ENCODE results near the gene LBX1.

LBX1 gene

DNA sequence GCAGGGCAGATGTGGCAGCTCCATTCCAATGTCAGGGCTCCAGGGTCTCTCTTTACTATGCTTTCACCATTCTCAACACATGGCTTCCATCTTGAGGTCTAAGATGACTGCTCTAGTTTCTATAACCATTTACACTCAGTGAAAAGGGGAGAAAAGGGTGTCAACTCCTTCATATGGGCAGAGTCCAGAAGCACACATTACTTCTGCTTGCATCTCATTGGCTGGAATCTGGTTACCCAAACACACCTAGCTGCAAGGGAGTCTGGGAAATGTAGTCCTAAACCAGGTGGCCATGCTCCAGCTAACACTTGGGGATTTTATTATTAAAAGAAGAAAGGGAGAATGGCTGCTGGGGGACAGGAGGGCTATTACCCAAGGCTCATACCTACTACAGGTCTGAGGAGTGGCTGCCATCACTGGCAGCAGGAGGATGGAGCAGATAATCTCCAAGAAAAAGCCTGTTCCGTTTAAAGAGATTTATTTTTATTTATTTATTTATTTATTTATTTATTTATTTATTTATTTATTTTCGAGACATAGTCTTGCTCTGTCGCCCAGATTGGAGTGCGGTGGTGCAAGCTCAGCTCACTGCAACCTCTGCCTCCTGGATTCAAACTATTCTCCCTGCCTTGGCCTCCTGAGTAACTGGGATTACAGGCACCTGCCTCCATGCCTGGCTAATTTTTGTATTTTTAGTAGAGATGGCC lies 29.1 kb upstream of the LBX1 start:
- TF ChIP-seq GATA3 (IDR thresholded peaks at IDR 0.05; ENCODE audit: low read depth, low read length) (no peak), GATA2 (IDR thresholded peaks at IDR 0.05; ENCODE audit: low read depth, low read length) (no peak)

DNA sequence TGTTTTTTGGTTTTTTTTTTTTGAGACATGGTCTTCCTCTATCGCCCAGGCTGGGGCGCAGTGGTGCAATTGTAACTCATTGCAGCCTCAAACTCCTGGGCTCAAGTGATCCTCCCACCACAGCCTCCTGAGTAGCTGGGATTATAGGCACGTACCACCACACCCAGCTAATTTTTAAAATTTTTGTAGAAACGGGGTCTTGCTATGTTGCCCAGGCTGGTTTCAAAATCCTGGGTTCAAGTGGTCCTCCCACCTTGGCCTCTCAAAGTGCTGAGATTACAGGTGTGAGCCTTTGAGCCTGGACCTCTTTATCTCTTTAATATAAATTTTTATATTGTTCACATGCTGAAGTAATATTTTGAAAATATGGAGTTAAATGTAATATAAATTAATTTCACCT lies 28.2 kb upstream of the LBX1 start:
- TF ChIP-seq GATA2 (IDR thresholded peaks at IDR 0.05; ENCODE audit: low read depth, low read length) (no peak), GATA3 (IDR thresholded peaks at IDR 0.05; ENCODE audit: low read depth, low read length) (no peak)

DNA sequence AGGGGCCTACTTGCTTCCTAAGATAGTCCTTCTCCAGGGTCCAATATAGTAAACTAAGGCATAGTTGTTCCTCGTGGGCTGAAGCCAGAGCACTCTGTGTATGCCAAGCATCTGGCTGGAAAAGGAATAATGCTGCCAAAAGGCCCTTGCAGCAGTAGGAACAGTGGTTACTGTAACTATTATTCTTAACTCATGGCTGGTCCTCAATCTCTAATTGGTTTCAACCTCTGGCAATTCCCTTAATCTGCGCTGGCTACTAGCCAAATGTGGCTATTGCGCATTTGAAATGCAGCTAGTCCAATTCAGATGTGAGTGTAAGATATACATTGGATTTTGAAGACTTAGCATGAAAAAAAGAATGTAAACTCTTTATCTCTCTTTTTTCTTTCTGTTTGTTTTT lies 27.8 kb upstream of the LBX1 start:
- TF ChIP-seq GATA3 (IDR thresholded peaks at IDR 0.05; ENCODE audit: low read depth, low read length) (no peak), GATA2 (IDR thresholded peaks at IDR 0.05; ENCODE audit: low read depth, low read length) (no peak)

DNA sequence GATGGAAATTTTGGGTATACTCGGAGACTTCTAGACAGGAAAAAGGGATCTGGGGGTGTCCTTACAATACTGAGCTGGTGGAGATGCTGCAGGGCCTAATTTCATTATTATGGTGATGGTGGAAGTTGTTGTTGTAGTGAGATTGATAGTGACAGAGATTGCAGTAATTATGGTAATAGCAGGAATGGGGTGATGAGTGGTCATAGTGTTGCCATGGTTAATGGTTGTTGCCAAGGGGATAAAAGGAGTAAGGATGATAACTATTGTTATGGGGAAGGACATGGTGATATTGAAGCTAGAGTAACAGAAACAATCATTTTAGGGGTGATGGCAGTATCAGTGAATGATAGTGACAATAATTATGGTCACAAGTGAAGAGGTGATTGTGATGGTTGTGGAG lies 27.1 kb upstream of the LBX1 start:
- TF ChIP-seq GATA2 (IDR thresholded peaks at IDR 0.05; ENCODE audit: low read depth, low read length) (no peak), GATA3 (IDR thresholded peaks at IDR 0.05; ENCODE audit: low read depth, low read length) (no peak)

DNA sequence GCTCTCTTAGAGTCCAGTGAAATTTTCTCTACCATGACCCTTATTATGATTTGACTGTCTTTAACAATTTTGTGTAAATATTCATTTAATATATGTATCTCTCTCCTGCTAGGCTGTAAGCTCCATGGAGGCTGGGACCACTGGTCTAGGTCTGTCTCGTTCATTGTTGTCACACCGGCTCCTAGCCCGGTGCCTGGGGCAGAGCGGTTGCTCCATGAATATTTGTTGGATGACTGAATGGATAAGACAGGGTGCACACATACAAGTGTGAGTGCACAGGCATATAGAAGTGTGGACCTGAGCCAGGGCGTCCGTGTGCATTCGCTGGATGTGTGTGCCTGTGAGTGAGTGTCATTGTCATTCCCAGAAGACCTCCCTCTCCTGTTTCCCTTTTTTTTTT lies 20.9 kb upstream of the LBX1 start:
- TF ChIP-seq GATA3 (IDR thresholded peaks at IDR 0.05; ENCODE audit: low read depth, low read length) (no peak), GATA2 (IDR thresholded peaks at IDR 0.05; ENCODE audit: low read depth, low read length) (no peak)

DNA sequence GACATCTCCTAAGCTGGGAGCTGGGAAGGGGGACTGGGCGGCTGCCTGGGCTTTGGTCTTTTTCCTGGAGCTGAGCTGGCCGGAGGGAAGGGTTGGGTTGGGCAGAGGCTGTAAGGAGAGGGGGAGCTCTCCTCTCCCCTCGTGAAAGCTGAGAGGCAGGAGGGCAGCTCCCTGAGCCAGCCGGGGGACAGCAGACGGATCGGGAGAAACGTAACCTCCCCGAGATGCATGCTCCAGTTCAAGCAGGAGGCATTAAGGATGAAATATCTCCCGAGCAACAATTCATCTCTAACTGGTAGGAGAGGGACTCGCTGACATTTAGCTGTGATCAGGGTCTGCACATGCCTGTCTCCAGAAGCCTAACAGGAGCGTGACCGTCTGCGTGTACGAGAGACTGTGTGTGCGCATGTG lies 19.9 kb upstream of the LBX1 start:
- TF ChIP-seq GATA3 (IDR thresholded peaks at IDR 0.05; ENCODE audit: low read depth, low read length) = no peak
- TF ChIP-seq GATA2 (IDR thresholded peaks at IDR 0.05; ENCODE audit: low read depth, low read length) = no peak

DNA sequence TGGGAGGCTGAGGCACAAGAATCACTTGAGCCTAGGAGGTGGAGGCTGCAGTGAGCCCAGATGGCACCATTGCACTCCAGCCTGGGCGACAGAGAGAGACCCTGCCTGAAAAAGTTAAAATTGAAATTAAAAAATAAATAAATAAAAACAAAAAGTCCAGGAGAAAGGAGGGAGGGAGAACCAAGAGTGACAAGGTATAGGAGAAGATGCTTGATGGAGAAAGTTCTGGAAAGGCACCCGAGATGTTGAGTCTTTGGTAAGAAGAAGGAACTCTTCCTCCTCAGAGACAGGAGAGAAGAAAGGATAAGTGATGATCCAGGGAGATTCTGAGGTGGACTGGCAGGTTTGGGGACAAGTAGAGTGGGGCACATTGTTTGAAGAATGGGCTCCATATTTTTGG lies 17.4 kb upstream of the LBX1 start:
- TF ChIP-seq GATA3 (IDR thresholded peaks at IDR 0.05; ENCODE audit: low read depth, low read length) (no peak), GATA2 (IDR thresholded peaks at IDR 0.05; ENCODE audit: low read depth, low read length) (no peak)

DNA sequence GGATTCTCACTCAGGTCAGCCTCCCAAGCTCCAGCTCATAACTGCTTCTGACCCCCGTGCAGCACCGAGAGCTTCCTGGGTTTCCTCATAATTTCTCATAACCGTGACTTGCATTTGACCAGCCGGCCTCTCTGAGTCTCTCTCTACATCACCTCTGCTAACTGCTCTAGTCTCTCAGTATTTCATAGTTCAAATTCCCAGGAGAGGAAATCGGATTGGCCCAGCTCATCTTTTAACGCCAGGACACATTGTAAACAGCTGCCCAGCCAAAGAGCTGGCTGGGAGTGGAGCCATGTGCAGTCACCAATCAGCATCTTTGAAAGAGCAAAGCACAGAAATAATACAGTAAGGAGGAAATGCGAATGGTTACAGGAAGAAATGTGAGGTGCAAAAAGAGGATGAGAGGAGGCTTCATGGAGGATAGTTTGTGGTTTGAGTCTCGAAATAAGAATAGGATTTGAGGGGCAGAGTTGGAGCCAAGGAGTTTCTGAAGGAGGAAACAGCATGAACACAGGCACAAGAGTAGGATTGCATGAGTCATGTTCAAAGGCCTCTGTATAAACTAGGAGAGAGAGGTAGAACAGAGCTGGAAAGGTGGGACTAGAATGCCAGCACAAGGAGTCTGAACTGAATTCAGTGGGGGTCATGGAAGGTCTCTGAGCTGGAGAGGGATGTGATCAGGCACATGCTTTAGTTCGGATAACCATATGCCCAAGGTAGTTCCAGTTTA lies 15.2 kb upstream of the LBX1 start:
- no peak for TF ChIP-seq GATA2 (IDR thresholded peaks at IDR 0.05; ENCODE audit: low read depth, low read length)
- TF ChIP-seq GATA3 (IDR thresholded peaks at IDR 0.05; ENCODE audit: low read depth, low read length) = no peak

DNA sequence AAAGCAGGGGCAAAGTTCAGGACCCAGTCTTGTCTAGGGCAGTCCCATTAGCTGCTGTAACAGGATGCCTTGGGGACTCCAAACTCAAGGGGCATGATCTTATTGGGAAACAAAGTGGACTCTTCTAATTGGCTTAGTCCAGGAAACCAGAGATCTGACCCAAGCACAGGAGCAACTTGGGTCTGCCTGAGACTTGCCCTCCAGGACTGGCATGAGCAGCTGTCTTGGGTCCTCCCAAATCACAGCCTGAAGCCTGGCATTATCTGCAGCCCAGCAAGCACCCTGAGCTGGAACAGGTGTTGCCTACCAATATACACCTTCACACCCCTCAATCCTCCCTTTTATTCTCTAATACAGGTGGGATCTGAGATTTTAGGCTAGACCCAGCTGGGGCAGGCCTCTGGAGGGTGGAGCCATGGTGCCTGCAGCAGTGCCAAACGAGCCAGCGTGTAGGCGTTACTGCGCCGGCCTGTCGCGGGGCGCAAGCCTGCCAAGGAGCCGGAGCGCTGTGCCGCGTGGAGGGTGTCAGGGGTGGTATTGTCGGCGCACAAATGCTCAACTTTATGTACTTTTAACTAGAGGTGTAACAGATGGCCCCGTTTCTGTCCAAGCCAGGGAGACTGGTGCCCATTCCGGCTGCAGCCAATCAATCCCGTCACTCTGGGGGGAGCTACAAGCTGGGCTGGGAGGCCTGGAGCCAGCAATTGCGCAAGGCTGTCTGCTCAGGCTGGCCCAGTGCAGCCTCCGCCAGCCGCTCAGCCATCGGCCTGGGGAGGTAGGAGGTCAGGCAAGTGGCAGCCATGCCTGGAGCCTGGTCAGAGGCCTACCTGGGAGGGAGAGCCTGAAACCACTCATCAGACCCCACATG lies 12.8 kb upstream of the LBX1 start:
- no peak for TF ChIP-seq GATA3 (IDR thresholded peaks at IDR 0.05; ENCODE audit: low read depth, low read length)
- no peak for TF ChIP-seq GATA2 (IDR thresholded peaks at IDR 0.05; ENCODE audit: low read depth, low read length)

DNA sequence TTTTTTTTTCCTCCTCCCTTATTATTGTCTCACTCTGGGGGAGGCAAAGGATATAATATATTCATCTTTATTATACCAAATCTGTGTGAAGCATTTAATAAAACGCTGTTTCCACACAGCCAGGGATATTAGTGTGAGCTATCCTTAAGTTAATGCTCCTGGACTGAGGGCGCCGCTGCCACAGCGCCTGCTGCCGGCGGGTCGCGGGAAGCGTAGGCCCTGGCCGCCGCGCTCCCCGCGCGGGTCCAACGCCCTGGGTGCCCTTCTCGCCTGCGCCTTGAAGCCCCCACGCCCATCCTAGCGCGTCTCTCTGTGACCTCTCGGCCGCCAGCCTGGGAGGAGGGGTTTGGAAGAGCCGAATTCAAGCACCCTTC lies 9.5 kb upstream of the LBX1 start:
- TF ChIP-seq GATA2 (IDR thresholded peaks at IDR 0.05; ENCODE audit: low read depth, low read length) (no peak), GATA3 (IDR thresholded peaks at IDR 0.05; ENCODE audit: low read depth, low read length) (no peak)

DNA sequence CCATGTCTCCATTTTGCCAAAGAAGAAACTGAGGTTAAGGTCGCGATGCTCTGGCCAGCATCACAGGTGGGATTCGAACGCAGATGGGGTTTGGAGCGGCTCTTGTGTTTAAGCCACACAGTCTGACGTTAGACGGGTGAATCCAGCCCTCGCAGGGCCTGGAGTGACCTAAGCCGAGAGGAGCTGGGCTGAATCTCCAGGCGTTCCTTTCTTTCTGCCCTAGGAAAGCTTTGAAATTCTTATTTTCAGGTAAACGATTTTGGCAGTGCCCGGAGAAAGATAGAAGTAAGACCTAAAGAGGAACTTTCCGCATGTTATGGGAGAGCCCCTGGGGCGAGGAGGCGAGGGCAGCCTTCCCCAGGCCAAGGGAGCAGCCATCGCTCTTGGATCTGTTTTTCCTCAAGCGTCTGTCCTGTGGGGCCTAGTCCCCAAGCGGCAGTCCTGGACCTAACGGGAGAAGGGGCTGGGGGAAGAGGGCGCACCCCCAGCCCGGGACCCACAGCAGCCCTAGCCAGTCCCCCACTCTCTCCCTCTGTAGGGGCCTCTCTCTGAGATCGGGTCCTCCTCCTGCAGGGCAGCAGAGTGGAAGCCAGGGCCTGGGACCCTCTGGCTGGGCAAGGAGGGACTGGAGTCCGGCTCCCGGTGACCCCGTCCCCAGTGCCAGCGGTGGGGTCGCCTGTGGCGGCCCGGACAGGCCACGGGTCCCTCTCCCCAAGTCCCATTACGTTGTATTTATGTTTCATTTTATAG lies 8.9 kb upstream of the LBX1 start:
- no peak for TF ChIP-seq GATA2 (IDR thresholded peaks at IDR 0.05; ENCODE audit: low read depth, low read length)
- no peak for TF ChIP-seq GATA3 (IDR thresholded peaks at IDR 0.05; ENCODE audit: low read depth, low read length)

DNA sequence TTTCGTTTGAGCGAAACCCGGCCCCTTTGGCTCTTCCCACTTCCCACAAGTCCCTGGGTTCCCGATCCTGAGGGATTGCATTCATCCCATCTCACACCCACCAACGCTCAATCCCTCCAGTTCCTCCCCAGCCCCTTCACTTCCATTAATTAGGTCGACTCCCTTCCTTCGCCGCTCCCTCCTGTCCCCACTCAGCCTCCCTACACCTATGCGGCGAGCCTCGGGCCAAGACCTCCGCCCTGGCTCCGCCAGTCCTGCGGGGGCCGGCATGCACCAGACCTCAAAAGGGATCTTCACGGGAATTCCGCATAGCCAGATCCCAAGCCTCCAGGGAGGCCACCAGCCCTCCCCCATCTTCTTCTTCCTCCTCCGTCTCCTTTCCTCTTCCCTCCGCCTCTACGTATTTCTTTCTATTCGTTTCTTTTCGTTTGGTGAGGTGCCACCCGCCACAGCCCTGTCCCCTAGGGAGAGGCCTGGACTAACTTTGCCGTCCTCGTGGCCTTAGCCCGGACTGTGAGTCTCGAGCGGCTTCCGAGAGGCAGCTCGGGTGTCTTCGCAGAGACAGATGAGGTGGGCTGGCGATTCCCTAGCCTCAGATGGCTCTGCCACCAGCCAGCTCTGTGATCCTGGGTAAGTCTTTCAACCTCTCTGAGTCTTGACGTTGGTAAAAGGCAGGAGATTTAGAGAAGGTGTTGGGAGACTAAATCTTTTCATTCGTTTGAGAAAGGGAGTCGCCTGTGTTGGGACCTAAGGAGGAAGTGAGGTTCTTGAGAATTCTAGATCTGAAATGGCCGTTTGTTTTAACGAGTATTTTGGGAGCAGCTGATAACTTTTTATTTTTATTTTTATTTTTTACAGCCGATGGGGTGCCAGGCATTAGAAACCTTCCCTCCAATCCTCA lies 8.1 kb upstream of the LBX1 start:
- TF ChIP-seq GATA2 (IDR thresholded peaks at IDR 0.05; ENCODE audit: low read depth, low read length) (no peak), GATA3 (IDR thresholded peaks at IDR 0.05; ENCODE audit: low read depth, low read length) (no peak)
